ENCODE results near the gene TBC1D14. TPM values are rescaled to one million over a fixed set of nuclear protein-coding genes. Genes with fewer than 3 reads are reported as not detected.

Gene TBC1D14, protein sequence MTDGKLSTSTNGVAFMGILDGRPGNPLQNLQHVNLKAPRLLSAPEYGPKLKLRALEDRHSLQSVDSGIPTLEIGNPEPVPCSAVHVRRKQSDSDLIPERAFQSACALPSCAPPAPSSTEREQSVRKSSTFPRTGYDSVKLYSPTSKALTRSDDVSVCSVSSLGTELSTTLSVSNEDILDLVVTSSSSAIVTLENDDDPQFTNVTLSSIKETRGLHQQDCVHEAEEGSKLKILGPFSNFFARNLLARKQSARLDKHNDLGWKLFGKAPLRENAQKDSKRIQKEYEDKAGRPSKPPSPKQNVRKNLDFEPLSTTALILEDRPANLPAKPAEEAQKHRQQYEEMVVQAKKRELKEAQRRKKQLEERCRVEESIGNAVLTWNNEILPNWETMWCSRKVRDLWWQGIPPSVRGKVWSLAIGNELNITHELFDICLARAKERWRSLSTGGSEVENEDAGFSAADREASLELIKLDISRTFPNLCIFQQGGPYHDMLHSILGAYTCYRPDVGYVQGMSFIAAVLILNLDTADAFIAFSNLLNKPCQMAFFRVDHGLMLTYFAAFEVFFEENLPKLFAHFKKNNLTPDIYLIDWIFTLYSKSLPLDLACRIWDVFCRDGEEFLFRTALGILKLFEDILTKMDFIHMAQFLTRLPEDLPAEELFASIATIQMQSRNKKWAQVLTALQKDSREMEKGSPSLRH
- total RNA-seq (67.7 TPM), polyA plus RNA-seq (10 to 100 TPM; 46.6 to 63.0 (median 52.0) TPM)

DNA sequence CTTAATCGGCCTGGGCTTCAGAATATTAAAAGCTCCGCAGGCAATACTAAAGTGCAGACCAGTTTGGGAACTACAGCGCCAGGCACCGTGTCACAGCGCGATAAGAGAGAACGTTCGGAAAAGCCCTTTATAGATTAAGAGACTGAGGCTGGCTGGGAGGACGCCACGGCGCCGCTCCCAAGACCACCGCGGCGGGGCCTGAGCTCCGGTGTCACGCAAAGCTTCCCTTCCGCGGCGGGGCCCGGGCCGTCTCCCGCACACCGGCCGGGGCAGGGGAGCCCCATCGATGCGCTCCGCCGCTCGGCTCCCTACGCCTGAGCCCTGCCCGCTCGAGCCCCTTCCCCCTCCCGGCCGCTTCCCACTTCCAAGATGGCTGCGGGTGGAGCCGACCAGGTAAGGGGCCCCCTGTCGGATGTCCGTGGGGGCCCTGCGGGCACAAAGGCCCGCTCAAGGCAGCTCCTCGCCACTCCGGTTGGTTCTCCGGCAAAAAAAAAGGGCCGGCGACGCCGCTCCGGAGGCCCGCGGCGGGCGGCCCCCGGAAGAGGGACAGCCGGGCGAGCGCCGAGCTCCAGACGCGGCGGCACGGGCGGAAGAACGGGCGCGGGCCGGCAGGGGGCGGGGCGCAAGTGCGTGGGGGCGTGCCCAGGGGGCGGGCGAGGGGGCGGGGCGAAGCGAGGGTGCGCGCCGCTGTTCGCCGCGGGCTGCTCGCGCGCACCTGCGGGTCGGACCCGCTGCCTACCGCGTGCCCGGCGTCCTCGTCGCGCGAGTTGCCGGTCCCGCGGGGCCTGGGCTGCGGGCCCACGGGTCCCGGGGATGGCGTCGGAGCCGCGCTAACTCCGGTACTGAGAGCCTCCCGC lies at the start of gene TBC1D14:
Gene TBC1D14, plus strand, starts transcription at position 714 of the 857 bp plus-strand sequence. CDS start 13,564 bp downstream, outside the sequence.
- Mint-ChIP-seq H3K27ac (peak within 1 kb of the TSS; percentile 92 to 96 (median 94)), H3K36me3 (no peaks in the 10 kb centered on the region), H3K4me3 (peak within 1 kb of the TSS; percentile 91 to 98 (median 96)), H3K27me3 (peaks cover 5% of the 10 kb centered on the region), H3K4me1 (peaks cover 21 to 60% (median 49%) of the 10 kb centered on the region in 4 donors), H3K9me3 (peaks cover 0 to 4% (median 0%) of the 10 kb centered on the region in 7 donors)
- DNase-seq, result peak; percentile 81 to 91 (median 90)
- Histone ChIP-seq H3K4me3 (ENCODE audit: low read depth, low read length) (peak within 1 kb of the TSS; percentile 91), H3K4me1 (ENCODE audit: control insufficient read depth, insufficient read depth, low read length, poor library complexity, severe bottlenecking) (peaks cover 62% of the 10 kb centered on the region), H3K27ac (ENCODE audit: insufficient read depth, low read length, poor library complexity, severe bottlenecking) (peak within 1 kb of the TSS; percentile 94), H3K36me3 (ENCODE audit: control insufficient read depth, insufficient read depth, low read length) (no peaks in the 10 kb centered on the region), H3K9me3 (ENCODE audit: control insufficient read depth in 2 of 2, low read length in 2 of 2) (no peaks in the 10 kb centered on the region), H3K27me3 (ENCODE audit: control insufficient read depth, insufficient read depth, low read length) (no peaks in the 10 kb centered on the region)
- ATAC-seq (ENCODE audit: low read depth in 2 of 2), result peak; percentile 84 to 85

DNA sequence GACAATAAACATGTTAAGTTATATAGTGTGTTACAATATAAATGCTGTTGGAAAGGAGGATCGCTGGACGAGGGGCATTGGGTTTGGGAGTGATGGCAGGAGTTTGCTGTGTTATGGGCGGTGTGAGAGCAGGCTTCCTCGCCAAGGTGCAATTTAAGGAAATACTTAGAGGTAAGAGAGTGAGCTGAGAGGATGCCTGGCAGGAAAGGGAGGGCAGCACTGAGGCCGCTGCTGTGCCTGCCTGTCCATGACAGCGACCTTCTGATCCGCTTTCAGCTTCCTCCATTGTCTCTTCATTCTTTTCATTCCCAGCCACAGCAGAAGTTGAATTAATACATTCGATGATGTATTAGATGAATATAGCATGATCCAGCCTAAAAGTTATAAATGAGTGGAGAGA lies 41.2 kb upstream of the TBC1D14 start:
- Histone ChIP-seq H3K4me3 (ENCODE audit: low read depth, low read length) (no peak overlapping the region), H3K9me3 (ENCODE audit: control insufficient read depth in 2 of 2, low read length in 2 of 2) (no peaks in the 10 kb centered on the region), H3K36me3 (ENCODE audit: control insufficient read depth, insufficient read depth, low read length) (peaks cover 40% of the 10 kb centered on the region), H3K27ac (ENCODE audit: insufficient read depth, low read length, poor library complexity, severe bottlenecking) (no peak overlapping the region), H3K4me1 (ENCODE audit: control insufficient read depth, insufficient read depth, low read length, poor library complexity, severe bottlenecking) (no peaks in the 10 kb centered on the region), H3K27me3 (ENCODE audit: control insufficient read depth, insufficient read depth, low read length) (no peaks in the 10 kb centered on the region)
- no peak for ATAC-seq (ENCODE audit: low read depth in 2 of 2)
- Mint-ChIP-seq H3K4me3 (no peak overlapping the region), H3K27ac (peak overlapping the region in 1 of 3 donors; percentile 55), H3K9me3 (no peaks in the 10 kb centered on the region), H3K36me3 (peaks cover 33% of the 10 kb centered on the region), H3K4me1 (peaks cover 0 to 11% (median 5%) of the 10 kb centered on the region in 4 donors), H3K27me3 (no peaks in the 10 kb centered on the region)
- no peak for DNase-seq

DNA sequence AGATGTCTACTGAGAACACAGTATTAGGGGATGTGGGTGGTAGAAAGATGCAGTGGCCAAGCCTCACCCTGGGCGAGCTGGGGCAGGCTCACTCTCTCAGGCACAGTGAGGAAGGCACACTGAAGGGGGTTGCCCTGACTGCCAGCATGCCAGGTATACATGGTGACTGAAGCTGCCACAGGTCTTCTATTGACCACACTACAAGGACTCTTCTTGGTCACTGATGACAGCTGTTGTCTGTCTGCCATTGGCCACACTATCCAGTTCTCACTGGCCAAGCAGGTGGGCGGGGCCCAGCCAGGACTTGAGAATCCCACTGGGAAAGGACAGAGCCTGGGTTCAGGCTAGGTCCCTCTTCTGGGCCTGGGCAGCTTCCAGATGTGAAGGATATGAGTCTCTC lies 39.7 kb upstream of the TBC1D14 start:
- H3K4me1 Mint-ChIP-seq, result peaks cover 0 to 16% (median 8%) of the 10 kb centered on the region in 4 donors
- peaks cover 25% of the 10 kb centered on the region for H3K36me3 Mint-ChIP-seq
- H3K27me3 Mint-ChIP-seq, result no peaks in the 10 kb centered on the region
- Histone ChIP-seq H3K4me1 (ENCODE audit: control insufficient read depth, insufficient read depth, low read length, poor library complexity, severe bottlenecking) (no peaks in the 10 kb centered on the region), H3K9me3 (ENCODE audit: control insufficient read depth in 2 of 2, low read length in 2 of 2) (no peaks in the 10 kb centered on the region), H3K4me3 (ENCODE audit: low read depth, low read length) (no peak overlapping the region), H3K27me3 (ENCODE audit: control insufficient read depth, insufficient read depth, low read length) (no peaks in the 10 kb centered on the region), H3K27ac (ENCODE audit: insufficient read depth, low read length, poor library complexity, severe bottlenecking) (no peak overlapping the region), H3K36me3 (ENCODE audit: control insufficient read depth, insufficient read depth, low read length) (peaks cover 38% of the 10 kb centered on the region)
- ATAC-seq (ENCODE audit: low read depth in 2 of 2), result no peak
- no peaks in the 10 kb centered on the region for H3K9me3 Mint-ChIP-seq
- no peak overlapping the region for H3K27ac Mint-ChIP-seq
- H3K4me3 Mint-ChIP-seq, result no peak overlapping the region
- DNase-seq, result no peak

DNA sequence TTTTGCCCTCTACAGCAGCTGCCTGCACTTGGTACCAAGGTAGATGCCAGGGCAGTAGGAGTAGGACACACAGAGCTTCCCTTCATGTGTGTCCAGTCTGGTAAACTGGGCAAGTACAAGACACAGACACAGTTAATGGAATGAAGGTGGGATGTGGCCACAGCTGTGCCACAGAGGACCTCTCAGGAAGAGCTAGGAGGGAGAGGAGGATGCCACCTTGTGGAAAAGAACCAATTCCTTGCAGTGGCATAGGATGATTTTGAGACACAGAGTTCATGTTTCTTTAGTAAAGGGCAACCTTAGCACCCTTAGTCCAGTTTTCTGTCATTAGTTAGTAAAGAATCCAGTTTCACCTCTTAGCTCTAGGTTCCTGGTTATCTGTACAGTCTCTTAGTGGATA lies 36.3 kb upstream of the TBC1D14 start:
- peaks cover 56% of the 10 kb centered on the region for H3K36me3 ChIP-seq (ENCODE audit: control insufficient read depth, insufficient read depth, low read length)
- no peaks in the 10 kb centered on the region for H3K27me3 ChIP-seq (ENCODE audit: control insufficient read depth, insufficient read depth, low read length)
- H3K9me3 Mint-ChIP-seq, result no peaks in the 10 kb centered on the region
- ATAC-seq (ENCODE audit: low read depth in 2 of 2), result no peak
- no peaks in the 10 kb centered on the region for H3K4me1 ChIP-seq (ENCODE audit: control insufficient read depth, insufficient read depth, low read length, poor library complexity, severe bottlenecking)
- H3K9me3 ChIP-seq (ENCODE audit: control insufficient read depth in 2 of 2, low read length in 2 of 2), result no peaks in the 10 kb centered on the region
- no peak overlapping the region for H3K4me3 ChIP-seq (ENCODE audit: low read depth, low read length)
- H3K36me3 Mint-ChIP-seq, result peaks cover 23% of the 10 kb centered on the region
- H3K4me3 Mint-ChIP-seq, result no peak overlapping the region
- DNase-seq, result no peak
- no peak overlapping the region for H3K27ac ChIP-seq (ENCODE audit: insufficient read depth, low read length, poor library complexity, severe bottlenecking)
- no peak overlapping the region for H3K27ac Mint-ChIP-seq
- H3K4me1 Mint-ChIP-seq, result peaks cover 3 to 8% (median 7%) of the 10 kb centered on the region in 4 donors
- no peaks in the 10 kb centered on the region for H3K27me3 Mint-ChIP-seq

DNA sequence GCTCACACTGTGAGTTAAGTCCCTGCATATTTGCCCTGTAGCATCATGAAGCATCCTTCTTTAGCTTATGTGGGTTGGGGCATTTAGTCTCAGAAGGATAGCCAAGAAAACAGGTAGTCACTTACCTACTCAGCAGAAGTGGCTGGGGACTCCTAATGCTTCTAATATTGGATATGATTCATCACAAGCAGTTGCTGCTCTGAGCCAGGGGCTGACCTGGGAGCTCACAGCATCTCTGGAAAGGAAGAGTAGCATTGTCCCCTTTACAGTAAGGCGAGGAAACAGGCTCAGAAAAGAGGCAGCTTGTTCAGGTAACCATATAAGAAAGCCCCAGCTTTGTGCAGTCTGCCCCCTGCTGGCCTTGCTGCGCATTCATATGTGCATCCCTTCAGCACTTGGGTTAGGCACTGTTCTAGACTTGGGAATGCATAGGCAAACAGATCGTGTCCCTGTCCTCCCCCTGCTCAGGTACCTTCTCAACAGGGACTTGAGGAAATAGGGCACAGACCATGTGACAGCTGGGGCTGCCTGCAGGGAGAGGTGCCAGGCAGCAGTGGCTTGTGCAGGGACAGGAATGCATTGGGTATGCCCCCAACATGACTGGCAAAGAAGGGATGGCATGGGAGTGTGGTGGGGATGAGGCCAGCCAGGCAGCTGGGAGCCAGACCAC lies 35.7 kb upstream of the TBC1D14 start:
- no peaks in the 10 kb centered on the region for H3K9me3 ChIP-seq (ENCODE audit: control insufficient read depth in 2 of 2, low read length in 2 of 2)
- no peaks in the 10 kb centered on the region for H3K4me1 ChIP-seq (ENCODE audit: control insufficient read depth, insufficient read depth, low read length, poor library complexity, severe bottlenecking)
- no peak overlapping the region for H3K27ac ChIP-seq (ENCODE audit: insufficient read depth, low read length, poor library complexity, severe bottlenecking)
- peaks cover 62% of the 10 kb centered on the region for H3K36me3 ChIP-seq (ENCODE audit: control insufficient read depth, insufficient read depth, low read length)
- no peak overlapping the region for H3K4me3 ChIP-seq (ENCODE audit: low read depth, low read length)
- H3K9me3 Mint-ChIP-seq, result no peaks in the 10 kb centered on the region
- no peaks in the 10 kb centered on the region for H3K27me3 ChIP-seq (ENCODE audit: control insufficient read depth, insufficient read depth, low read length)
- H3K27ac Mint-ChIP-seq, result no peak overlapping the region
- H3K36me3 Mint-ChIP-seq, result peaks cover 24% of the 10 kb centered on the region
- H3K4me3 Mint-ChIP-seq, result no peak overlapping the region
- ATAC-seq (ENCODE audit: low read depth in 2 of 2) (peak; percentile 78 to 81), DNase-seq (peak; percentile 65 to 82 (median 80))
- peaks cover 3 to 8% (median 7%) of the 10 kb centered on the region in 4 donors for H3K4me1 Mint-ChIP-seq
- H3K27me3 Mint-ChIP-seq, result no peaks in the 10 kb centered on the region

DNA sequence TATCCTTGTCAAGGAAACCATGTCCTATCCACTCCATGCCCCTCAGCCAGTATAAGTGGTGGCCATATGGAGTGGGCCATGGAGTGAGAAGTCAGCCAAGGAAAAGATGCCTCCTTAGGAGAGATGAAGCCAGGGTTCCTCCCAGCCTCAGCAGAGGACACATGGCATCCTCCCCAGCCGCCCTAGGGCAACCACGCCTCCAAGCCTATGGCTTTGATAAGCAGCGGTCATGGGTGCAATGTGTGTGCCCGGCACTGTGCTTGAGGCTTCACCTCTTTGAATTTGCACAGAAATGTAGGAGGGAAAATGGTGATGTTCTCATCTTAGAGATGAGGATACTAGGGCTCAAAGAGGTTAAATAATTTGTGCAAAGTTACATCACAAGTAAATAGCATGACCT lies 34.6 kb upstream of the TBC1D14 start:
- ATAC-seq (ENCODE audit: low read depth in 2 of 2), result no peak

DNA sequence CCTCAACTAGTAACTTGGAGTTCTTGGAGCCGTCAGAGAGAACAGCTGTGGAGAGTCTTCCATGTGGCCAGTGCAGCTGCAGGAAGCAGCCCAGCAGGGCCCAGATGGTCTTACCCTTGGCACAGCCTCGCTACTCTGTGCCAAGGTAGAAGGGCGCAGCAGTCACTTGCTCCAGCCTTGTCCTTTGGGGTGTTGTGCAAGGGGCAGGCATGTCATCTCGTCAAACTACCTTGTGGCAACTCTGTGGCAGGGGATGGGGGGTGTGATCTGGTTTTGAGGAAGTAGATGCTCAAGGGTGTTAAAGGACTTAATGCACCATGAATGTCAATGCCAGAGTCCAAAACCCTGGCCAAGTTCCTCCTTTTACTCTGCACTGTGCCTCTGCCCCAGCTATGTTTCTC lies 34.2 kb upstream of the TBC1D14 start:
- Mint-ChIP-seq H3K4me3 (no peak overlapping the region), H3K27ac (no peak overlapping the region), H3K27me3 (no peaks in the 10 kb centered on the region), H3K9me3 (no peaks in the 10 kb centered on the region), H3K36me3 (peaks cover 33% of the 10 kb centered on the region), H3K4me1 (peaks cover 3 to 10% (median 7%) of the 10 kb centered on the region in 4 donors)
- Histone ChIP-seq H3K27me3 (ENCODE audit: control insufficient read depth, insufficient read depth, low read length) (no peaks in the 10 kb centered on the region), H3K4me1 (ENCODE audit: control insufficient read depth, insufficient read depth, low read length, poor library complexity, severe bottlenecking) (no peaks in the 10 kb centered on the region), H3K4me3 (ENCODE audit: low read depth, low read length) (no peak overlapping the region), H3K9me3 (ENCODE audit: control insufficient read depth in 2 of 2, low read length in 2 of 2) (no peaks in the 10 kb centered on the region), H3K27ac (ENCODE audit: insufficient read depth, low read length, poor library complexity, severe bottlenecking) (no peak overlapping the region), H3K36me3 (ENCODE audit: control insufficient read depth, insufficient read depth, low read length) (peaks cover 69% of the 10 kb centered on the region)
- ATAC-seq (ENCODE audit: low read depth in 2 of 2), result no peak
- no peak for DNase-seq

More for the DNA sequence above, 34.6 kb upstream of the TBC1D14 start:
- no peak for DNase-seq
- H3K27ac Mint-ChIP-seq, result no peak overlapping the region
- no peak overlapping the region for H3K4me3 ChIP-seq (ENCODE audit: low read depth, low read length)
- H3K9me3 ChIP-seq (ENCODE audit: control insufficient read depth in 2 of 2, low read length in 2 of 2), result no peaks in the 10 kb centered on the region
- H3K4me1 ChIP-seq (ENCODE audit: control insufficient read depth, insufficient read depth, low read length, poor library complexity, severe bottlenecking), result no peaks in the 10 kb centered on the region
- H3K27me3 Mint-ChIP-seq, result no peaks in the 10 kb centered on the region
- no peaks in the 10 kb centered on the region for H3K27me3 ChIP-seq (ENCODE audit: control insufficient read depth, insufficient read depth, low read length)
- H3K36me3 Mint-ChIP-seq, result peaks cover 30% of the 10 kb centered on the region
- H3K4me1 Mint-ChIP-seq, result peaks cover 3 to 8% (median 7%) of the 10 kb centered on the region in 4 donors
- H3K27ac ChIP-seq (ENCODE audit: insufficient read depth, low read length, poor library complexity, severe bottlenecking), result no peak overlapping the region
- H3K9me3 Mint-ChIP-seq, result no peaks in the 10 kb centered on the region
- H3K4me3 Mint-ChIP-seq, result no peak overlapping the region
- peaks cover 68% of the 10 kb centered on the region for H3K36me3 ChIP-seq (ENCODE audit: control insufficient read depth, insufficient read depth, low read length)
